GM23338 (cell line): ENCODE results near the gene MICALL1. TPM values are rescaled to one million over a fixed set of nuclear protein-coding genes. Genes with fewer than 3 reads are reported as not detected.
A peak's percentile ranks its signal among the peaks of the same experiment; 100 is the strongest.

ENCODE experiments used
- ATAC-seq: fragments of 200-7000 bp; cut with Tn5 transposase; 3 replicates; pipeline ENCODE4 v1.9.1; 2020
- DNase-seq: peaks from one replicate; pipeline ENCODE4 v3.0.0-alpha.2; 2015; ENCODE audit warnings: low spot score
- H2AFZ ChIP-seq: fragments of 200-600 bp; sonication (generic); 2 replicates; pipeline ENCODE4 v1.8.0; 2016; ENCODE audit warnings: antibody characterized with exemption, mild to moderate bottlenecking, moderate library complexity
- H3F3A ChIP-seq: fragments of 200-600 bp; sonication (generic); replicated peaks from 2 replicates; pipeline ENCODE4 v1.8.0; 2017; ENCODE audit warnings: antibody characterized with exemption, mixed run types, low read depth
- H3K27ac ChIP-seq: fragments of 200-600 bp; sonication (generic); 2 replicates; pipeline ENCODE4 v1.6.1; 2016; ENCODE audit warnings: low read depth
- H3K27me3 ChIP-seq: fragments of 200-600 bp; sonication (generic); 2 replicates; pipeline ENCODE4 v1.8.0; 2016; ENCODE audit warnings: mild to moderate bottlenecking, mixed run types, moderate library complexity; ENCODE audit not compliant: insufficient read depth
- H3K36me3 ChIP-seq: fragments of 200-600 bp; sonication (generic); 2 replicates; pipeline ENCODE4 v1.8.0; 2016; ENCODE audit warnings: mild to moderate bottlenecking; ENCODE audit not compliant: insufficient read depth
- H3K4me1 ChIP-seq: fragments of 200-600 bp; sonication (generic); 2 replicates; pipeline ENCODE4 v1.8.0; 2016; ENCODE audit warnings: mild to moderate bottlenecking, moderate library complexity; ENCODE audit not compliant: insufficient read depth
- H3K4me2 ChIP-seq: fragments of 200-600 bp; sonication (generic); 2 replicates; pipeline ENCODE4 v1.7.1; 2017; ENCODE audit warnings: mixed run types
- H3K4me3 ChIP-seq: fragments of 200-600 bp; sonication (generic); 2 replicates; pipeline ENCODE4 v1.6.1; 2016; ENCODE audit warnings: mixed run types
- H3K79me2 ChIP-seq: fragments of 200-600 bp; sonication (generic); replicated peaks from 2 replicates; pipeline ENCODE4 v1.8.0; 2017; ENCODE audit warnings: mild to moderate bottlenecking; ENCODE audit not compliant: insufficient read depth
- H3K9me2 ChIP-seq: fragments of 200-600 bp; sonication (generic); 2 replicates; pipeline ENCODE4 v1.8.0; 2017; ENCODE audit not compliant: insufficient read depth
- H4K20me1 ChIP-seq: fragments of 200-600 bp; sonication (generic); replicated peaks from 2 replicates; pipeline ENCODE4 v1.8.0; 2017; ENCODE audit warnings: mild to moderate bottlenecking; ENCODE audit not compliant: insufficient read depth
- H3K27ac Mint-ChIP-seq: 2 replicates; pipeline ENCODE4 v1.8.0; 2020; ENCODE audit warnings: inconsistent platforms, mild to moderate bottlenecking, moderate library complexity, mixed read lengths
- H3K27me3 Mint-ChIP-seq: 3 replicates; pipeline ENCODE4 v1.8.0; 2022; ENCODE audit warnings: low read depth, mild to moderate bottlenecking, moderate library complexity, mixed read lengths, inconsistent platforms; ENCODE audit not compliant: insufficient read depth, poor library complexity
- H3K36me3 Mint-ChIP-seq: 3 replicates; pipeline ENCODE4 v1.8.0; 2021; ENCODE audit warnings: low read depth, mild to moderate bottlenecking, inconsistent platforms, moderate library complexity, mixed read lengths
- H3K4me1 Mint-ChIP-seq: 3 replicates; pipeline ENCODE4 v1.8.0; 2020; ENCODE audit warnings: mild to moderate bottlenecking, inconsistent platforms, mixed read lengths
- H3K4me3 Mint-ChIP-seq: 3 replicates; pipeline ENCODE4 v1.8.0; 2021; ENCODE audit warnings: moderate library complexity, mild to moderate bottlenecking, inconsistent platforms, mixed read lengths
- H3K9me3 Mint-ChIP-seq: 3 replicates; pipeline ENCODE4 v1.8.0; 2020; ENCODE audit warnings: moderate library complexity, mild to moderate bottlenecking, inconsistent platforms, mixed read lengths
- CREB1 ChIP-seq: fragments of 250-450 bp; sonication (Bioruptor Pico); IDR thresholded peaks from 2 replicates; pipeline ENCODE4 v1.5.0; 2020; ENCODE audit warnings: low read depth, mild to moderate bottlenecking, moderate library complexity
- CTCF ChIP-seq, 2 experiments: fragments of 200-600 bp in 1 of 2; sonication (generic) in 1 of 2; conservative IDR thresholded peaks; 2 replicates each; pipeline versions ENCODE4 v1.5.1 to v1.6.1; 2016 to 2017; ENCODE audit warnings: antibody characterized with exemption in 2 of 2, low read depth in 2 of 2, mild to moderate bottlenecking in 2 of 2, moderate library complexity in 1 of 2
- ETS1 ChIP-seq: IDR thresholded peaks from 2 replicates; pipeline ENCODE4 v1.6.1; 2016; ENCODE audit warnings: antibody characterized with exemption
- JUNB ChIP-seq: IDR thresholded peaks from one replicate; pipeline ENCODE4 v1.6.1; 2016; ENCODE audit warnings: antibody characterized with exemption; ENCODE audit not compliant: unreplicated experiment
- NANOG ChIP-seq: IDR thresholded peaks from 2 replicates; pipeline ENCODE4 v1.6.1; 2016; ENCODE audit warnings: antibody characterized with exemption, borderline replicate concordance
- ZNF114 ChIP-seq: fragments of 250-450 bp; sonication (Bioruptor Pico); IDR thresholded peaks from 2 replicates; pipeline ENCODE4 v1.5.0; 2020; ENCODE audit warnings: mild to moderate bottlenecking, moderate library complexity
- ZNF331 ChIP-seq: fragments of 250-450 bp; sonication (Bioruptor Pico); IDR thresholded peaks from 2 replicates; pipeline ENCODE4 v1.5.0; 2020; ENCODE audit warnings: low read depth, mild to moderate bottlenecking, moderate library complexity
- ZNF462 ChIP-seq: fragments of 250-450 bp; sonication (Bioruptor Pico); IDR thresholded peaks from 2 replicates; pipeline ENCODE4 v1.5.0; 2020; ENCODE audit warnings: mild to moderate bottlenecking, moderate library complexity
- polyA plus RNA-seq: library from polyadenylated mRNA; unstranded; fragments of >200 nt; fragmentation: Nextera tagmentation; extraction: Ambion mirVana; gene quantifications from 2 replicates; pipeline ENCODE4 v1.2.1, GENCODE V29; 2016
- total RNA-seq: library from RNA; depleted of rRNA; stranded (reverse); fragments of >200 nt; shearing (Covaris generic); gene quantifications from 2 replicates; pipeline ENCODE4 v1.2.3, GENCODE V29; 2014

MICALL1 gene
- total and polyA plus RNA-seq, 2 experiments from 2014 or later, result 5.9 to 33.1 TPM

DNA sequence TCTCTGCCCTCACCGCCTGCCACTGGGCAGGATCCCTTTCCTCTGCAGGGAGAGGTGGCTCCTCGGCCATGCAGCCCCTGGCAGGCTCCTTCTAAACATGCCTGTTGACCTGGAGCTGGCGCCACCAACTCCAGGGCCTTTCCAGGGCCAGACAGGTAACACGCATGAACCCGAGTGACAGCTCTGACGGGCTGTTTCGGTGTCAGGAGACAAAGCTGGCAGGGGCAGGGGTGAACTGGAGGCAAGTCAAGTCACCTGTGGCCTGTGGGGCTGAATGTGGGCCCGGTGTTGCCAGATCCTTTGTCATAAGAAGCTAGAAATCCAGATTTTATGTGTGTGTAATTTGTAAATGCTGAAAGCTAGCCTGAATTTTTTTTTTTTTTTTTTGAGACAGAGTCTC lies 36.0 kb downstream of the MICALL1 start (continued):
- no peak for TF ChIP-seq ZNF462 (CRISPR knock-in tag)

DNA sequence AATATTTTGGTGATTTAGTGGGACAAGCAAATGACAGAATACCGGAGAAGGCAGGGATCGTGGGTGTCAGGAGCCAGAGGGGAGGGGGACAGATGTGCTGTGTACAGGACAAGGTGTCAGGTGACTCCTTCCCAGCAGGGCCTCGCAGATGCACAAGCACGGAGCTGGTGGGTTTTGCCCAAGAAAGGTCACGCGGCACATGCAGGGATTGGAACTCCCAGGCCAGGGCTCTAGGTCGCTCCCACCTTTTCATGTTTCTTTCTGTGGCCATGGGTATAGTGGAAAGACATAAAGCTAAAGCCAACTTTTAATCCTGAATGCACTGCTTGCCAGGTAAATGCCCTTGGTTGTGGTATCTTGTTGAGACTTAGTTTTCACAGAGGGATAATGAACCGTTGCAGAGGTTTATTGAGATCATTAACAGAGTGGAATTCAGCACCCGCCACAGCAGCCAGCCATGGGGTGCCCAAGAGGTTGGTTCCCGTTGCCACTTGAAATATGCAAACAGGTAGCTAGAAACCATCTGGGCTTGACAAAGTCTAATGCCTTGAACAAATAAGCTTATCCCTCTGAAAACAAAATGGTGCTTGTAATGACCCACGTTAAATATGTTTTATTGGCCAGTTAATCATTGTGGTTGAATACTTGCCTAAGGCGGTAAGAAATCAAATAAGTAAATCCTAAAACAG lies 37.2 kb downstream of the MICALL1 start:
- H3K4me1 ChIP-seq, result peaks cover 4% of the 10 kb centered on the region; the same call in 1 of the 2 replicates
- Mint-ChIP-seq H3K4me1 (peaks cover 8% of the 10 kb centered on the region; the same call in 1 of the 3 replicates), H3K36me3 (0 out of 3 replicates have a peak, but pooled peaks cover 9% of the 10 kb centered on the region), H3K9me3 (no peaks in the 10 kb centered on the region), H3K27me3 (peaks cover 9% of the 10 kb centered on the region), H3K4me3 (no peak overlapping the region), H3K27ac (no peak overlapping the region)
- no peaks in the 10 kb centered on the region; the same call in 1 of the 2 replicates for H4K20me1 ChIP-seq
- H3K4me2 ChIP-seq, result no peak overlapping the region
- H3K36me3 ChIP-seq, result no peaks in the 10 kb centered on the region; the same call in 1 of the 2 replicates
- no peak overlapping the region for H2AFZ ChIP-seq
- no peaks in the 10 kb centered on the region for H3K27me3 ChIP-seq
- peak overlapping the region; percentile 59; the same call in 1 of the 2 replicates for H3K27ac ChIP-seq
- no peak overlapping the region for H3K4me3 ChIP-seq
- no peaks in the 10 kb centered on the region for H3K79me2 ChIP-seq
- no peak for DNase-seq
- 0 out of 2 replicates have a peak, but pooled peaks cover 2% of the 10 kb centered on the region for H3F3A ChIP-seq
- no peak for ATAC-seq
- no peaks in the 10 kb centered on the region for H3K9me2 ChIP-seq
- no peak for TF ChIP-seq ZNF114 (CRISPR knock-in tag)
- no peak for TF ChIP-seq ETS1
- no peak for TF ChIP-seq CREB1
- TF ChIP-seq ZNF331 (CRISPR knock-in tag), result no peak
- no peak for TF ChIP-seq CTCF (conservative IDR thresholded peaks at IDR 0.05; ENCODE audit: low read depth in 2 of 2)
- no peak for TF ChIP-seq JUNB
- TF ChIP-seq NANOG, result no peak
